GM23248 (cell line): Measurements from ENCODE around the gene LBX2.

Source experiments
- EZH2 ChIP-seq: fragments of 200-600 bp; sonication (generic); IDR thresholded peaks from 2 replicates; pipeline ENCODE4 v1.6.1; 2018; ENCODE audit warnings: antibody characterized with exemption, mild to moderate bottlenecking; ENCODE audit not compliant: insufficient read depth, poor library complexity, severe bottlenecking
- EZH2phosphoT487 ChIP-seq: fragments of 200-600 bp; sonication (generic); IDR thresholded peaks from 2 replicates; pipeline ENCODE4 v1.6.1; 2018; ENCODE audit warnings: antibody characterized with exemption, moderate library complexity, mild to moderate bottlenecking, low read depth; ENCODE audit not compliant: insufficient read depth

GRCh38 chr2:74481961-74482800 is 17.2 kb downstream of the LBX2 start:
- TF ChIP-seq EZH2 (no peak), EZH2phosphoT487 (no peak)
